T-helper 2 cell treated with Interferon-gamma antibody and Interleukin-4, amounts not matched to agents 5 μg/mL and 100 μg/mL, for 36 hours (primary cell): ENCODE measurements around the gene SEC14L5.

Experiments
- DNase-seq: peaks from one replicate; pipeline ENCODE4 v3.0.0; 2021; ENCODE audit warnings: low spot score
- H3K27ac Mint-ChIP-seq: one replicate; pipeline ENCODE4 v1.8.0; 2021; ENCODE audit warnings: mild to moderate bottlenecking, mixed read lengths
- H3K27me3 Mint-ChIP-seq: one replicate; pipeline ENCODE4 v1.8.0; 2021; ENCODE audit warnings: low read depth, mixed read lengths
- H3K36me3 Mint-ChIP-seq: one replicate; pipeline ENCODE4 v1.8.0; 2021; ENCODE audit warnings: low read depth, mixed read lengths
- H3K4me1 Mint-ChIP-seq: one replicate; pipeline ENCODE4 v1.8.0; 2021; ENCODE audit warnings: low read depth, mixed read lengths
- H3K4me3 Mint-ChIP-seq: one replicate; pipeline ENCODE4 v1.8.0; 2022; ENCODE audit warnings: mild to moderate bottlenecking, moderate library complexity, mixed read lengths
- H3K9me3 Mint-ChIP-seq: one replicate; pipeline ENCODE4 v1.8.0; 2021; ENCODE audit warnings: mixed read lengths

The SEC14L5 gene

GRCh38 chr16:4979164-4979563, 21.0 kb downstream of the SEC14L5 start:
- Mint-ChIP-seq H3K9me3 (no peaks in the 10 kb centered on the region), H3K27me3 (no peaks in the 10 kb centered on the region), H3K4me3 (no peak overlapping the region), H3K27ac (no peak overlapping the region), H3K36me3 (no peaks in the 10 kb centered on the region), H3K4me1 (no peaks in the 10 kb centered on the region)
- no peak for DNase-seq

- H3K9me3 Mint-ChIP-seq = no peaks in the 10 kb centered on the region
- DNase-seq = no peak
These were observed 21.9 kb downstream of the SEC14L5 start for GRCh38 chr16:4979736-4980660.

GRCh38 chr16:4980691-4981090, 22.6 kb downstream of the SEC14L5 start:
- no peak overlapping the region for H3K27ac Mint-ChIP-seq
- no peaks in the 10 kb centered on the region for H3K36me3 Mint-ChIP-seq
- no peak for DNase-seq
- H3K4me1 Mint-ChIP-seq = no peaks in the 10 kb centered on the region
- no peaks in the 10 kb centered on the region for H3K27me3 Mint-ChIP-seq
- no peak overlapping the region for H3K4me3 Mint-ChIP-seq
- H3K9me3 Mint-ChIP-seq = no peaks in the 10 kb centered on the region

More at GRCh38 chr16:4979736-4980660, 21.9 kb downstream of the SEC14L5 start:
- H3K36me3 Mint-ChIP-seq = no peaks in the 10 kb centered on the region
- no peak overlapping the region for H3K4me3 Mint-ChIP-seq
- H3K27ac Mint-ChIP-seq = no peak overlapping the region
- no peaks in the 10 kb centered on the region for H3K4me1 Mint-ChIP-seq
- H3K27me3 Mint-ChIP-seq = no peaks in the 10 kb centered on the region

GRCh38 chr16:4981473-4981872, 23.3 kb downstream of the SEC14L5 start:
- Mint-ChIP-seq H3K4me3 (no peak overlapping the region), H3K9me3 (no peaks in the 10 kb centered on the region), H3K36me3 (no peaks in the 10 kb centered on the region), H3K27me3 (peaks cover 6% of the 10 kb centered on the region), H3K4me1 (no peaks in the 10 kb centered on the region), H3K27ac (no peak overlapping the region)
- no peak for DNase-seq

- no peak for DNase-seq
- H3K27me3 Mint-ChIP-seq = peaks cover 13% of the 10 kb centered on the region
- no peaks in the 10 kb centered on the region for H3K9me3 Mint-ChIP-seq
- no peak overlapping the region for H3K4me3 Mint-ChIP-seq
- no peak overlapping the region for H3K27ac Mint-ChIP-seq
- no peaks in the 10 kb centered on the region for H3K36me3 Mint-ChIP-seq
- H3K4me1 Mint-ChIP-seq = no peaks in the 10 kb centered on the region
These were observed 24.1 kb downstream of the SEC14L5 start for GRCh38 chr16:4982056-4982867.

- no peak for DNase-seq
- Mint-ChIP-seq H3K4me3 (no peak overlapping the region), H3K4me1 (no peaks in the 10 kb centered on the region), H3K27ac (no peak overlapping the region), H3K9me3 (no peaks in the 10 kb centered on the region), H3K36me3 (no peaks in the 10 kb centered on the region), H3K27me3 (peaks cover 26% of the 10 kb centered on the region)
These were observed 26.3 kb downstream of the SEC14L5 start for GRCh38 chr16:4984174-4984990.

- Mint-ChIP-seq H3K27ac (no peak overlapping the region), H3K27me3 (peaks cover 30% of the 10 kb centered on the region), H3K36me3 (no peaks in the 10 kb centered on the region), H3K4me3 (no peak overlapping the region), H3K9me3 (no peaks in the 10 kb centered on the region), H3K4me1 (no peaks in the 10 kb centered on the region)
- DNase-seq = no peak
These were observed 29.1 kb downstream of the SEC14L5 start for GRCh38 chr16:4987250-4987579.

- Mint-ChIP-seq H3K4me3 (no peak overlapping the region), H3K27me3 (peaks cover 30% of the 10 kb centered on the region)
These were observed 29.6 kb downstream of the SEC14L5 start for GRCh38 chr16:4987580-4988374.

GRCh38 chr16:4988647-4989046, 30.5 kb downstream of the SEC14L5 start:
- H3K4me1 Mint-ChIP-seq = no peaks in the 10 kb centered on the region
- H3K27ac Mint-ChIP-seq = no peak overlapping the region
- peaks cover 30% of the 10 kb centered on the region for H3K27me3 Mint-ChIP-seq
- H3K36me3 Mint-ChIP-seq = no peaks in the 10 kb centered on the region
- no peak for DNase-seq
- H3K9me3 Mint-ChIP-seq = no peaks in the 10 kb centered on the region
- no peak overlapping the region for H3K4me3 Mint-ChIP-seq

More at GRCh38 chr16:4987580-4988374, 29.6 kb downstream of the SEC14L5 start:
- Mint-ChIP-seq H3K36me3 (no peaks in the 10 kb centered on the region), H3K27ac (no peak overlapping the region), H3K9me3 (no peaks in the 10 kb centered on the region), H3K4me1 (no peaks in the 10 kb centered on the region)
- DNase-seq = no peak

- no peak overlapping the region for H3K4me3 Mint-ChIP-seq
- no peak for DNase-seq
- no peaks in the 10 kb centered on the region for H3K4me1 Mint-ChIP-seq
- H3K27ac Mint-ChIP-seq = no peak overlapping the region
- H3K36me3 Mint-ChIP-seq = no peaks in the 10 kb centered on the region
- H3K27me3 Mint-ChIP-seq = peaks cover 30% of the 10 kb centered on the region
- no peaks in the 10 kb centered on the region for H3K9me3 Mint-ChIP-seq
These were observed 31.4 kb downstream of the SEC14L5 start for GRCh38 chr16:4989391-4990006.

- no peaks in the 10 kb centered on the region for H3K36me3 Mint-ChIP-seq
- no peak overlapping the region for H3K4me3 Mint-ChIP-seq
- no peaks in the 10 kb centered on the region for H3K4me1 Mint-ChIP-seq
- no peak for DNase-seq
- H3K27ac Mint-ChIP-seq = no peak overlapping the region
- peaks cover 30% of the 10 kb centered on the region for H3K27me3 Mint-ChIP-seq
- H3K9me3 Mint-ChIP-seq = no peaks in the 10 kb centered on the region
These were observed 32.3 kb downstream of the SEC14L5 start for GRCh38 chr16:4990415-4990814.

- H3K27me3 Mint-ChIP-seq = peaks cover 22% of the 10 kb centered on the region
- DNase-seq = no peak
- no peak overlapping the region for H3K4me3 Mint-ChIP-seq
- H3K9me3 Mint-ChIP-seq = no peaks in the 10 kb centered on the region
- no peaks in the 10 kb centered on the region for H3K36me3 Mint-ChIP-seq
- no peak overlapping the region for H3K27ac Mint-ChIP-seq
- H3K4me1 Mint-ChIP-seq = no peaks in the 10 kb centered on the region
These were observed 33.6 kb downstream of the SEC14L5 start for GRCh38 chr16:4991754-4992153.
